ENCODE measurements around the gene OSBPL2. TPM values are rescaled to one million over a fixed set of nuclear protein-coding genes. Genes with fewer than 3 reads are reported as not detected.

Gene OSBPL2
- total and polyA plus RNA-seq, 9 of the 15 experiments (the other 6 are each of a cell fraction or from before 2014, with no cell fraction given) = 2.5 to 25.6 (median 14.1) TPM

DNA sequence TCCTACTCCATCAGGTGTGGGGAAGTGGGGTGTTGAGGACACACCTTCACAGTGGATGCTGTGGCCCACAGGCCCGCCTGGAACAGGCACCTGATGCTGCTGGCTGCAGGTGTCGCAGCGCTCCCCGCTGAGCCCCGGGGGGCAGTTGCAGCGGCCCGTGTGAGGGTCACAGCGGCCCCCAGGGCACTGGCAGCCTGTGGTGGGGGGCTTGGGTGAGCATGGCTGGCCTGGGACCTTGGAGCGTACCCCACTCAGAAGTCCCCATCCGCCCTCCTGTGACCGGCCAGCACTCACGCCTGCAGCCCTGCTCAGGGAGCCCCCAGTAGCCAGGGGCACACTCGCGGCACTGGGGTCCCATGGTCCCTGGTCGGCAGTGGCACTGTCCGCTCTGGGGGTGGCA, 83.7 kb downstream of the OSBPL2 start:
- in situ Hi-C loops (cut with MboI) = no loop called here
- POLR2A ChIA-PET = interaction anchor here (0.5 kb wide), 1 partner anchor 13 kb away, joined by 3 read pairs; no protein-coding TSS in a partner anchor
- ATAC-seq = no peak
- BruUV-seq (replicated peaks) = no TSS peak
- no peaks in the 10 kb centered on the region for H4K20me1 ChIP-seq (replicated peaks; ENCODE audit: control insufficient read depth, insufficient read depth, low read length)
- H3K27me3 ChIP-seq (ENCODE audit: control insufficient read depth in 2 of 2, insufficient read depth in 2 of 2, low read length in 2 of 2) = no peaks in the 10 kb centered on the region
- intact Hi-C loops (cut with micrococcal nuclease) = loop anchor here (2.0 kb wide), 1 partner anchor 37 kb away; no protein-coding TSS in a partner anchor
- no peak overlapping the region for H3K4me3 ChIP-seq
- no peaks in the 10 kb centered on the region for H3K79me2 ChIP-seq (ENCODE audit: control insufficient read depth, insufficient read depth, low read length)
- no peak for FAIRE-seq
- H3K4me1 ChIP-seq (replicated peaks in 1 of 2; ENCODE audit: control insufficient read depth in 2 of 2, insufficient read depth in 2 of 2, low read length in 2 of 2) = peaks cover 2 to 48% of the 10 kb centered on the region in 2 experiments; a peak in 2 of 5 replicates
- H2AFZ ChIP-seq (ENCODE audit: low read depth, low read length) = no peak overlapping the region
- no peak overlapping the region for H3K27ac ChIP-seq (ENCODE audit: extremely low read depth, low read depth, low read length)
- peaks cover 84% of the 10 kb centered on the region; the same call in 2 of the 3 replicates for H3K36me3 ChIP-seq (ENCODE audit: control insufficient read depth, insufficient read depth, low read length)
- no peak overlapping the region for H3K4me2 ChIP-seq (ENCODE audit: insufficient read depth, low read length)
- CTCF ChIA-PET (ENCODE audit: low intra/inter-chr PET ratio) = no interaction called here
- H3K9ac ChIP-seq (ENCODE audit: insufficient read depth in 1 of 2, low read depth in 2 of 2, low read length in 2 of 2) = no peak overlapping the region; a peak in 1 of 4 replicates
- 95% methylated on average over 16 of the region's 16 CpGs for WGBS (ENCODE audit: insufficient coverage, low coverage, missing lambda C conversion rate)
- no peak for DNase-seq (ENCODE audit: extremely low read depth in 1 of 4, low spot score in 3 of 4)
- no peaks in the 10 kb centered on the region for H3K9me3 ChIP-seq (replicated peaks; ENCODE audit: control insufficient read depth, insufficient read depth, low read depth, low read length)
- H3K9me1 ChIP-seq (ENCODE audit: control insufficient read depth, insufficient read depth, low read length) = peaks cover 3% of the 10 kb centered on the region
- TF ChIP-seq MAZ (CRISPR knock-in tag; conservative IDR thresholded peaks at IDR 0.05 in 1 of 2, IDR thresholded peaks at IDR 0.05 in 1 of 2) (0 out of 4 replicates have a peak, but pooled peaks of 1 of the 2 experiments have one; percentile 1), GATAD2B (IDR thresholded peaks at IDR 0.05; ENCODE audit: borderline replicate concordance) (no peak), POLR2G (IDR thresholded peaks at IDR 0.05; ENCODE audit: low read depth, low read length) (0 out of 2 replicates have a peak, but pooled peaks have one; percentile 3), RBBP5 (IDR thresholded peaks at IDR 0.05; ENCODE audit: borderline replicate concordance, insufficient read depth, low read length, poor library complexity, severe bottlenecking) (no peak), HDAC8 (tag; IDR thresholded peaks at IDR 0.05) (no peak), KLF10 (CRISPR knock-in tag; IDR thresholded peaks at IDR 0.05) (no peak), ZNF696 (CRISPR knock-in tag; conservative IDR thresholded peaks at IDR 0.05) (no peak), PCBP1 (IDR thresholded peaks at IDR 0.05; ENCODE audit: low read depth, low read length, poor library complexity, severe bottlenecking) (peak; percentile 28), KAT7 (CRISPR knock-in tag; IDR thresholded peaks at IDR 0.05; ENCODE audit: borderline replicate concordance) (no peak)
- TF ChIP-seq, protein P1, sequence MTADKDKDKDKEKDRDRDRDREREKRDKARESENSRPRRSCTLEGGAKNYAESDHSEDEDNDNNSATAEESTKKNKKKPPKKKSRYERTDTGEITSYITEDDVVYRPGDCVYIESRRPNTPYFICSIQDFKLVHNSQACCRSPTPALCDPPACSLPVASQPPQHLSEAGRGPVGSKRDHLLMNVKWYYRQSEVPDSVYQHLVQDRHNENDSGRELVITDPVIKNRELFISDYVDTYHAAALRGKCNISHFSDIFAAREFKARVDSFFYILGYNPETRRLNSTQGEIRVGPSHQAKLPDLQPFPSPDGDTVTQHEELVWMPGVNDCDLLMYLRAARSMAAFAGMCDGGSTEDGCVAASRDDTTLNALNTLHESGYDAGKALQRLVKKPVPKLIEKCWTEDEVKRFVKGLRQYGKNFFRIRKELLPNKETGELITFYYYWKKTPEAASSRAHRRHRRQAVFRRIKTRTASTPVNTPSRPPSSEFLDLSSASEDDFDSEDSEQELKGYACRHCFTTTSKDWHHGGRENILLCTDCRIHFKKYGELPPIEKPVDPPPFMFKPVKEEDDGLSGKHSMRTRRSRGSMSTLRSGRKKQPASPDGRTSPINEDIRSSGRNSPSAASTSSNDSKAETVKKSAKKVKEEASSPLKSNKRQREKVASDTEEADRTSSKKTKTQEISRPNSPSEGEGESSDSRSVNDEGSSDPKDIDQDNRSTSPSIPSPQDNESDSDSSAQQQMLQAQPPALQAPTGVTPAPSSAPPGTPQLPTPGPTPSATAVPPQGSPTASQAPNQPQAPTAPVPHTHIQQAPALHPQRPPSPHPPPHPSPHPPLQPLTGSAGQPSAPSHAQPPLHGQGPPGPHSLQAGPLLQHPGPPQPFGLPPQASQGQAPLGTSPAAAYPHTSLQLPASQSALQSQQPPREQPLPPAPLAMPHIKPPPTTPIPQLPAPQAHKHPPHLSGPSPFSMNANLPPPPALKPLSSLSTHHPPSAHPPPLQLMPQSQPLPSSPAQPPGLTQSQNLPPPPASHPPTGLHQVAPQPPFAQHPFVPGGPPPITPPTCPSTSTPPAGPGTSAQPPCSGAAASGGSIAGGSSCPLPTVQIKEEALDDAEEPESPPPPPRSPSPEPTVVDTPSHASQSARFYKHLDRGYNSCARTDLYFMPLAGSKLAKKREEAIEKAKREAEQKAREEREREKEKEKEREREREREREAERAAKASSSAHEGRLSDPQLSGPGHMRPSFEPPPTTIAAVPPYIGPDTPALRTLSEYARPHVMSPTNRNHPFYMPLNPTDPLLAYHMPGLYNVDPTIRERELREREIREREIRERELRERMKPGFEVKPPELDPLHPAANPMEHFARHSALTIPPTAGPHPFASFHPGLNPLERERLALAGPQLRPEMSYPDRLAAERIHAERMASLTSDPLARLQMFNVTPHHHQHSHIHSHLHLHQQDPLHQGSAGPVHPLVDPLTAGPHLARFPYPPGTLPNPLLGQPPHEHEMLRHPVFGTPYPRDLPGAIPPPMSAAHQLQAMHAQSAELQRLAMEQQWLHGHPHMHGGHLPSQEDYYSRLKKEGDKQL (CRISPR knock-in tag; IDR thresholded peaks at IDR 0.05; ENCODE audit: borderline replicate concordance) = no peak
- TF ChIP-seq, protein P2, sequence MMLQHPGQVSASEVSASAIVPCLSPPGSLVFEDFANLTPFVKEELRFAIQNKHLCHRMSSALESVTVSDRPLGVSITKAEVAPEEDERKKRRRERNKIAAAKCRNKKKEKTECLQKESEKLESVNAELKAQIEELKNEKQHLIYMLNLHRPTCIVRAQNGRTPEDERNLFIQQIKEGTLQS (IDR thresholded peaks at IDR 0.05) = no peak
- TF ChIP-seq, protein P2 (CRISPR knock-in tag; conservative IDR thresholded peaks at IDR 0.05) = no peak

Data from K562 (cell line).